EL (cell line): Measurements from ENCODE around the gene EXOC3L2.

Source experiments
- DNase-seq: peaks from one replicate; pipeline ENCODE4 v3.0.0-alpha.2; 2016

EXOC3L2 gene

GRCh38 chr19:45218911-45219743, 26.1 kb downstream of the EXOC3L2 start:
- no peak for DNase-seq

- no peak for DNase-seq
These were observed 26.8 kb downstream of the EXOC3L2 start for GRCh38 chr19:45218426-45218825.

GRCh38 chr19:45217957-45218334, 27.3 kb downstream of the EXOC3L2 start:
- no peak for DNase-seq

GRCh38 chr19:45217193-45217956, 27.8 kb downstream of the EXOC3L2 start:
- no peak for DNase-seq

GRCh38 chr19:45216667-45217066, 28.5 kb downstream of the EXOC3L2 start:
- DNase-seq: no peak

- DNase-seq: no peak
These were observed 29.6 kb downstream of the EXOC3L2 start for GRCh38 chr19:45215391-45216191.

- DNase-seq: no peak
These were observed 32.2 kb downstream of the EXOC3L2 start for GRCh38 chr19:45213031-45213430.

- no peak for DNase-seq
These were observed 33.3 kb downstream of the EXOC3L2 start for GRCh38 chr19:45211751-45212381.

- no peak for DNase-seq
These were observed 38.9 kb downstream of the EXOC3L2 start for GRCh38 chr19:45206328-45206727.

- no peak for DNase-seq
These were observed 39.4 kb downstream of the EXOC3L2 start for GRCh38 chr19:45205810-45206209.

- DNase-seq: no peak
These were observed 42.6 kb downstream of the EXOC3L2 start for GRCh38 chr19:45202637-45203036.

- DNase-seq: peak; percentile 27
These were observed 44.6 kb downstream of the EXOC3L2 start for GRCh38 chr19:45200568-45200967.

GRCh38 chr19:45195764-45196163, 49.4 kb downstream of the EXOC3L2 start:
- peak; percentile 54 for DNase-seq

- no peak for DNase-seq
These were observed 53.8 kb downstream of the EXOC3L2 start for GRCh38 chr19:45191375-45191774.

GRCh38 chr19:45189971-45190370, 55.2 kb downstream of the EXOC3L2 start:
- no peak for DNase-seq

GRCh38 chr19:45187421-45188100, 57.6 kb downstream of the EXOC3L2 start:
- DNase-seq: no peak

- no peak for DNase-seq
These were observed 58.5 kb downstream of the EXOC3L2 start for GRCh38 chr19:45186509-45187334.

- DNase-seq: no peak
These were observed 61.1 kb downstream of the EXOC3L2 start for GRCh38 chr19:45184115-45184514.

- DNase-seq: no peak
These were observed 62.4 kb downstream of the EXOC3L2 start for GRCh38 chr19:45182758-45183157.

- no peak for DNase-seq
These were observed 64.3 kb downstream of the EXOC3L2 start for GRCh38 chr19:45180936-45181335.

GRCh38 chr19:45179892-45180370, 65.3 kb downstream of the EXOC3L2 start:
- DNase-seq: no peak
